LHCN-M2 (cell line): ENCODE results near the gene PTPRN2. TPM values are rescaled to one million over a fixed set of nuclear protein-coding genes. Genes with fewer than 3 reads are reported as not detected.
"Not testable (repeated sequence)": the region's sequence is repeated elsewhere in the genome, so short reads cannot be mapped to it uniquely, and the experiment has no call there.

ENCODE experiments used
- DNase-seq: peaks from one replicate; pipeline ENCODE4 v3.0.0-alpha.2; 2012; ENCODE audit warnings: low read depth
- total RNA-seq: library from RNA; depleted of rRNA; stranded (reverse); fragments of >200 nt; gene quantifications from 2 replicates; pipeline ENCODE4 v1.2.3, GENCODE V29; 2014

PTPRN2 gene
- total RNA-seq, 1 experiment from 2014 or later: 0.11 TPM

- DNase-seq: no peak
Measured at GRCh38 chr7:158284121-158284520, 303.5 kb downstream of the PTPRN2 start.

GRCh38 chr7:158283016-158283974 lies 304.3 kb downstream of the PTPRN2 start:
- no peak for DNase-seq

GRCh38 chr7:158282461-158283001 lies 305.1 kb downstream of the PTPRN2 start:
- no peak for DNase-seq

- no peak for DNase-seq
Measured at GRCh38 chr7:158281441-158281840, 306.2 kb downstream of the PTPRN2 start.

GRCh38 chr7:158280448-158281144 lies 307.0 kb downstream of the PTPRN2 start:
- no peak for DNase-seq

- DNase-seq: no peak
Measured at GRCh38 chr7:158279539-158280447, 307.8 kb downstream of the PTPRN2 start.

- no peak for DNase-seq
Measured at GRCh38 chr7:158278745-158279320, 308.8 kb downstream of the PTPRN2 start.

- DNase-seq: no peak
Measured at GRCh38 chr7:158277219-158278141, 310.1 kb downstream of the PTPRN2 start.

GRCh38 chr7:158276414-158277218 lies 311.0 kb downstream of the PTPRN2 start:
- DNase-seq: no peak

GRCh38 chr7:158275711-158276413 lies 311.8 kb downstream of the PTPRN2 start:
- no peak for DNase-seq

GRCh38 chr7:158274996-158275395 lies 312.6 kb downstream of the PTPRN2 start:
- DNase-seq: no peak

GRCh38 chr7:158274404-158274811 lies 313.2 kb downstream of the PTPRN2 start:
- no peak for DNase-seq

- not testable (repeated sequence) for DNase-seq
Measured at GRCh38 chr7:158273756-158274342, 313.8 kb downstream of the PTPRN2 start.

GRCh38 chr7:158273138-158273651 lies 314.4 kb downstream of the PTPRN2 start:
- no peak for DNase-seq

GRCh38 chr7:158272509-158273137 lies 315.0 kb downstream of the PTPRN2 start:
- no peak for DNase-seq

- DNase-seq: no peak
Measured at GRCh38 chr7:158272091-158272490, 315.5 kb downstream of the PTPRN2 start.

GRCh38 chr7:158271646-158272045 lies 316.0 kb downstream of the PTPRN2 start:
- DNase-seq: no peak
